GM18870 (cell line): ENCODE data around the gene UGT1A9.

Source experiments
- ATAC-seq: cut with Tn5 transposase; IDR thresholded peaks from one replicate; pipeline ENCODE4 v1.9.1; 2021; ENCODE audit warnings: moderate library complexity; ENCODE audit not compliant: unreplicated experiment

Gene UGT1A9

GRCh38 chr2:233816334-233816733, 144.6 kb downstream of the UGT1A9 start:
- ATAC-seq: no peak

- ATAC-seq: no peak
Measured at GRCh38 chr2:233816771-233817170, 145.1 kb downstream of the UGT1A9 start.

DNA sequence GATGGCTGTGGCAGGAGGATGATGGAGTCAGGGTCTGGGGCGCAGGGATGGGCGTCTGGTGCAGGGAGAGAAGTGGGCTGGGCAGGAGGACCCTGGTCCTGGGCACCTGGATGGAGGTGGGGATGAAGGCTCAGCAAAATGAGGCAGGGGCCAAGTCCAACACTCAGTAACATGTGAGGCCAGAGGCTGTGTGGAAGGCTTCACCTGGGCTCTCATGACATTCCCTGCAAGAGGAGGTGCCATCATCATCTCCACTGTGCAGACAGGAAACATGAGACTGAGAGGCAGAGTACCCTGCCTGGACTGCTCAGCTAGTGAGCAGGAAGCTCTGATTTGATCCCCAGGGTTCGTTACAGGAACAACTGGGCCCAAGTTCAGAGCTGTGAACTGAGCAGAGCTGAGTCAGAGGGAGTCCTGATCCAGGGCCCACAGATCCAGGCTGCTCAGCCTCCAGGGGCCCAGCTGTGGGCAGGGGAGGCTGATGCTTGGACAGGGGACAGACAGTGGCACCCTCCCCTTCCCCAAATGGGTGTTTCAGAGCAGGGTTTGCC, 145.7 kb downstream of the UGT1A9 start:
- no peak for ATAC-seq

- ATAC-seq: no peak
Measured at GRCh38 chr2:233817995-233818638, 146.4 kb downstream of the UGT1A9 start.

DNA sequence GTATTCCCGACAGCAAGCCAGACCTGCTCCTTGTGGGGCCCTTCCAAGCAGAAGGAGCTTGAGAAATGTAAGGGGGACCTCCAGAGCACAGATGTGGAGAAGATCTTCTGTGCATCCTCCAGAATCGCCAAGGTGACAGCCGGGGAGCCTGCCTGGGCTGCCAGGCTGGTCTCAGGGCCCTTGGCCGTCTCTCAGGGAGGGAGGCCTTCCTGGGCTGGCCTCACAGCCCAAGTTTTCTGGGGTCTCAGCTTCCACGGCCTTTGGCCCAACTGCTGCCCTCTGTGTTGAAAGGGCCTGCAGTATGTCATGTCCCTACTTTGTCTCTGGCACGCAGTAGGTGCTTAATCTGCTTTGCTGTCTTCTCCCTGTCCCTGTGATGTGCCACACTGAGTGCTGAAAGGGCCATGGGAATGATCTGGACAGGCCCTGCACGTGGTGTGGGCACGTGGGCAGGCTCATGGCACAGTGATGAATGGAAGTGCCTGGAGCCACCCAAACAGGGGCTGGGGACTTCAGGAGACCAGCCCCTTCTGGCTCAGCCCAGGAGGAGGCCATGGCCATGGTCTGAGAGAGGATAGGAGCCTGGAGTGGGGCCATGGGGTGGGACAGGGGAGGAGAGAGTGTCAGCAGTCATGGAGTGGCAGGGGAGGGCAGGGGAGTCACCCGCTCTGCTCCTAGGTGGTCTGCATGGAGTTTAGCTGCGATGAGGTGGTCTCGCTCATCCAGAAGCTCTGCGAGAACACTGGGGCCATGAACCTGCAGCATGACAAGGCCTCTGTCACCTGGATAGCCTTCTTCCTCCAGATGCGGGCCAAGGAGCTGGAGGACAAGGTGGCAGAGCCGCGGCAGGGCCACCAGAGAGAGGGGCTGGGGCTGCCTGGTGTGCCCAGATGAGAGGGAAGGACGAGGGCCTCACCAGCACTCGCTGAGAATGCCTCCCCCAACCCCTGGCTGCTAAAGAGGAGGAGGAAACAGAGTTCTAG, 147.2 kb downstream of the UGT1A9 start:
- ATAC-seq: no peak

- no peak for ATAC-seq
Measured at GRCh38 chr2:233819884-233820773, 148.4 kb downstream of the UGT1A9 start.

DNA sequence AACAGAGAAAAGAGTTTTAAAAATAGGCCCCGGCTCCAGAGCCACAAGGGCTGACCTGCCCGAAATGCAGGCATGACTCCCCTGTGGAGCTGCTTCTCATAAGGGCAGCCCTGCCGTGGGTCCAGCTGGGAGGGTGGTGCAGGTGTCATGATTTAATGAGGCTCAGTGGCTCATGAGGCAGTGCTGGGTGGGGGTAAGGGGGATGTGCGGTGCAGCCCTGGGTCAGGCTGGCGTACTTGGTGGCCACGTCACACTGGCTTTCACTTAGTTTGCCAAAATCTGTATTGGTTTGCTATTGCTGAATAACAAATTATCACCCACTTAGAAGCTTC, 149.0 kb downstream of the UGT1A9 start:
- ATAC-seq: no peak

DNA sequence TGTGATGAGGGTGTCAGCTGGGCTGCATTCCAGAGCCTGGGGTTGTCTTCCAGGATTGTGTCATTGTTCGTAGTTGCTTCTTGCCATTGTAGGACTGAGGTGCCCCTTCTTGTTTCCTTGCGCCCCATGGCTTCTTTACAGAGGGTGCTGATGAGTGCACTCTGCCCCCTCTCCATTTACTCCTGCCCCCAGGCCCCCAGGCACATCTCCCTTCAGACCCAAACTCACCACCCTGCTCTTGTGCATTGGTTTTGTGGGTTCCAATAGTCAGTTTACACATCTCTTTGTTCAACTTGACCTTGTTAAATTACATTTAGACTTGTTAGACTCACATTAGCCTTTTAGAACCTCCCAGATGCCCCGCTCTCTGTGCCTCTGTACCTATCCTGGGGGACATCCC, 149.5 kb downstream of the UGT1A9 start:
- no peak for ATAC-seq

- no peak for ATAC-seq
Measured at GRCh38 chr2:233821709-233822100, 150.0 kb downstream of the UGT1A9 start.

DNA sequence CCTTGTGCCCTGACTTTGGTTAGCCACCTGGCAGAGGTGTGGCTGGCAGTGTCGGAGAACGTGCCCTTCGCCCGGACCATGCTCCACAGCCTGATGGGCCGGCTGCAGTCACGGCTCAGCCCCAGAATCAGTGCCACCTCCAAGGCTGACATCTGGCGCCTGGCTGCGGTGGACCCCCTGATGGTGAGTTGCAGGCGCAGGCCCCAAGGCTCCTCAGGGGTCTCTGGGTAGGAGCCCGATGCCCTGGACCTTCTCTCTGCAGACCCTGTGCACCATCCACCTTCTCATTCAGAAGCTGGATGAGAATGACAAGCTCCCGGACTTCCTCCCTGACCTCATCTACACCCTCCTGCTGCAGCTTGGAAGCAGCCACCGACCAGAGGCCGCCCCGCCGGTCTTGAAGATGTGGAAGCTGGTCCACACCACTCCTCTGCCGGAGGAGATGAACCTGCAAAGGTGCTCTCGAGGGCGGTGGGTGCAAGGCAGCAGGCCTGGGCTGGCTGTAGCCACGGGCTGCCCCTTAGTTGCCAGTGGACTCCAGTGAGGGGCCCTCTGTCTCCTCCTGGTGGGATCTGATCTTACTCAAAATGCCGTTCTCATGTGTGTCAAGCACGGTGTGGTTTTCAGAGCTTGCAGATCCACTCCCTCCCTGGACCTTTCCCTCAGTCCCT, 150.5 kb downstream of the UGT1A9 start:
- no peak for ATAC-seq
